SKM-1 treated with dmso at 0.1 percent for 144 hours (cell line): ENCODE results near the gene PEAK3.

Experiments
- DNase-seq: peaks from one replicate; lab custom pipeline; 2025; ENCODE audit not compliant: unreplicated experiment; lab: John Stamatoyannopoulos, UW

The PEAK3 gene

GRCh38 chr19:2252055-2252796 lies 29.7 kb downstream of the PEAK3 start:
- no peak for DNase-seq

DNA sequence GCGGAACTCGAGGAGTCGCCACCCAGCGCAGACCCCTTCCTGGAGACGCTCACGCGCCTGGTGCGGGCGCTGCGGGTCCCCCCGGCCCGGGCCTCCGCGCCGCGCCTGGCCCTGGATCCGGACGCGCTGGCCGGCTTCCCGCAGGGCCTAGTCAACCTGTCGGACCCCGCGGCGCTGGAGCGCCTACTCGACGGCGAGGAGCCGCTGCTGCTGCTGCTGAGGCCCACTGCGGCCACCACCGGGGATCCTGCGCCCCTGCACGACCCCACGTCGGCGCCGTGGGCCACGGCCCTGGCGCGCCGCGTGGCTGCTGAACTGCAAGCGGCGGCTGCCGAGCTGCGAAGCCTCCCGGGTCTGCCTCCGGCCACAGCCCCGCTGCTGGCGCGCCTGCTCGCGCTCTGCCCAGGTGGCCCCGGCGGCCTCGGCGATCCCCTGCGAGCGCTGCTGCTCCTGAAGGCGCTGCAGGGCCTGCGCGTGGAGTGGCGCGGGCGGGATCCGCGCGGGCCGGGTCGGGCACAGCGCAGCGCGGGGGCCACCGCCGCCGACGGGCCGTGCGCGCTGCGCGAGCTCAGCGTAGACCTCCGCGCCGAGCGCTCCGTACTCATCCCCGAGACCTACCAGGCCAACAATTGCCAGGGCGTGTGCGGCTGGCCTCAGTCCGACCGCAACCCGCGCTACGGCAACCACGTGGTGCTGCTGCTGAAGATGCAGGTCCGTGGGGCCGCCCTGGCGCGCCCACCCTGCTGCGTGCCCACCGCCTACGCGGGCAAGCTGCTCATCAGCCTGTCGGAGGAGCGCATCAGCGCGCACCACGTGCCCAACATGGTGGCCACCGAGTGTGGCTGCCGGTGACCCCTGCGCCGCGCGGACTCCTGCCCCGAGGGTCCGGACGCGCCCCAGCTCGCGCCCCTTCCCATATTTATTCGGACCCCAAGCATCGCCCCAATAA lies 30.6 kb downstream of the PEAK3 start:
- no peak for DNase-seq

DNA sequence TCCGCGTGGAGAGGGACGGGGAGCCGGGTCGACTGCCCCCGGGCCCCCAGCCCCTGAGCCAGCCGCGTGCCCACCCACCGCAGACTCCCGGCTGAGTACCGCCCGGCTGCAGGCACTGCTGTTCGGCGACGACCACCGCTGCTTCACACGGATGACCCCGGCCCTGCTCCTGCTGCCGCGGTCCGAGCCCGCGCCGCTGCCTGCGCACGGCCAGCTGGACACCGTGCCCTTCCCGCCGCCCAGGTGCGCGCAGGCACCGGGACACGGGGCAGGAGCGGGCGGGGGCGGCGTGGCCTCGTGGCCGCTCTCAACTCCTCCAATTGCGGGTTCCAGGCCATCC lies 31.2 kb downstream of the PEAK3 start:
- no peak for DNase-seq

GRCh38 chr19:2249880-2250765 lies 31.9 kb downstream of the PEAK3 start:
- DNase-seq: no peak

GRCh38 chr19:2249010-2249866 lies 32.7 kb downstream of the PEAK3 start, which contains the start of gene AMH:
Gene AMH (plus strand): TSS chr19:2249323. CDS start chr19:2249333, 10 bp downstream.
- DNase-seq: no peak

DNA sequence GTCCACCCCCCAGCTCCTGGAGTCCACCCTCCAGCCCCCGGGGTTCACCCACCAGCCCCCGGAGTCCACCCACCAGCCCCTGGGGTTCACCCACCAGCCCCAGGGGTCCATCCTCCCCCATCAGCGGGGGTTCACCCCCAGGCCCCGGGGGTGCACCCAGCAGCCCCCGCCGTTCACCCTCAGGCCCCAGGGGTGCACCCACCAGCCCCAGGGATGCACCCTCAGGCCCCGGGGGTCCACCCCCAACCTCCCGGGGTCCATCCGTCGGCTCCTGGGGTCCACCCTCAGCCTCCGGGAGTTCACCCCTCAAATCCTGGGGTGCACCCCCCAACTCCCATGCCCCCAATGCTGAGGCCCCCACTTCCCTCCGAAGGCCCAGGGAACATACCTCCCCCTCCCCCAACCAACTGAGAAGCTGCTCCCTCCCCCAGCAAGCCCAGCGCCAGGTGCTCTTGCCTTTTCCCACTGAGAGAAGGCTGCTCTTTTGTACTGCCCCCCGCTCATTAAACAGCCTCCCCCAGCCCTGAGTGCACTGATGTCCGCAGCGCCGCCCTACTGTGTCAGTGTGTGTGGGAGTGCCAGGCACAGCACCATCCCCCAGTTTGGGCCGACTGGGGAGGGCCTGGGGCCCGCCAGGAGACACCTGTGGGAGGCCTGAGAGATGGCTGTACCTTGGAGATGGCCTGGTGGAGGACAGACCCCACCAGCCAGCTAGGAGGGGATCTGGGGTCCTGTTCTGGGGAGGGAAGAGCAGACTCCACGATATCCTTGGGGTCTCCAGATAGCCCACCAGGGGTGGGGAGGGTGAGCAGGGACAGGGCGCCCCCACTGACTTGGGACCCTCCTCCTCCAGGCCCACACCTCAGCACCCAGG lies 33.6 kb downstream of the PEAK3 start:
- DNase-seq: no peak

- no peak for DNase-seq
These were observed 34.4 kb downstream of the PEAK3 start for GRCh38 chr19:2247433-2248101.

- DNase-seq: no peak
These were observed 35.1 kb downstream of the PEAK3 start for GRCh38 chr19:2246801-2247361.

- no peak for DNase-seq
These were observed 35.9 kb downstream of the PEAK3 start for GRCh38 chr19:2246014-2246620.

DNA sequence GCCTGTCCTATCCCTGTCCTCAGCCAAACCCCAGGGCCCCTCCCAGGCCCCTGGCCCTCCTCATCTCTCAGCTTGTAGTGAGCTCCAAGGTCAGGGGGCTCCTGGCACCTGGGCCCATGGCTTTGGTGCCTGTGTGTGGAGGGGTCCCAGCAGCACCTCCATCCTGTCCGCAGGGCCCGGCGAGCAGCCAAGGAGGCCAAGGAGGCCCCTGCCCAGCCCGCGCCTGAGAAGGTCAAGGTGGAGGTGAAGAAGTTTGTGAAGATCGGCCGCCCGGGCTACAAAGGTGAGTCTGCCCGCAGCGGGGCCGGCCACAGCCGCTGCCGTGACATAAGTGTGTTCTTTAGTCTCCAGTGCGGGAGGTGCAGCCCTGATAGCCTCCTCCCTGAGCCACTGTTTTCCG lies 36.7 kb downstream of the PEAK3 start:
- DNase-seq: no peak

DNA sequence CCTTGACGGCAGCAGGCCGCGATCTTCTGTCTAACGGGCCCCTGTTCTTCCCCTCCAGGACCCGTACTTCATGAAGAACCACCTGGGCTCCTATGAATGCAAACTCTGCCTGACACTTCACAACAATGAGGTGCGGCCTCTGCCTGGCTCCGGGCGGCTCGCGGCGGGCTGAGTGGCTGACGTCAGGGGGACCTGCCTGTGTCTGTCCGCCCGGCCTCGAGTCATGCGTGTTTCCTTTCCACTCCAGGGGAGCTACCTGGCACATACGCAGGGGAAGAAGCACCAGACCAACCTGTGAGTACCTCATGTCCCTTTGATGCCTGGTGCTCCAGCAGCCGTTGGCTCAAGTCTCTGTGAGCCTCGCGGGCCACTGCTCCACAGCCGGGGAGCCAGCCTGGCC lies 37.5 kb downstream of the PEAK3 start:
- DNase-seq: no peak

DNA sequence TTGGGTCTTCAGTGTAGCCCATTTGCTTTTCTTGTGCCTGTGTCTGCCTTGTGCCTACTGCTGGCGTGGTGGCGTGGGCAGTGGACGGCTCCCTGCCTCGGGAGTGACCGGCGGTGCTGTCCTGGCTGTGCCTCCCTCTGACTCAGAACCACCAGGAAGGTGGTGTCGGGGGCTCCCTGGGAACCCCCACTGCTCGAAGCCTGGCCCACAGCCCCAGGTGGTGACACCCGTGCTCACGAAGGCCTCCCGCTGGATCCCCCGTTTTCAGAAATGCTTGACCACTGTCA lies 37.9 kb downstream of the PEAK3 start:
- no peak for DNase-seq

GRCh38 chr19:2243274-2244124 lies 38.5 kb downstream of the PEAK3 start:
- DNase-seq: no peak

DNA sequence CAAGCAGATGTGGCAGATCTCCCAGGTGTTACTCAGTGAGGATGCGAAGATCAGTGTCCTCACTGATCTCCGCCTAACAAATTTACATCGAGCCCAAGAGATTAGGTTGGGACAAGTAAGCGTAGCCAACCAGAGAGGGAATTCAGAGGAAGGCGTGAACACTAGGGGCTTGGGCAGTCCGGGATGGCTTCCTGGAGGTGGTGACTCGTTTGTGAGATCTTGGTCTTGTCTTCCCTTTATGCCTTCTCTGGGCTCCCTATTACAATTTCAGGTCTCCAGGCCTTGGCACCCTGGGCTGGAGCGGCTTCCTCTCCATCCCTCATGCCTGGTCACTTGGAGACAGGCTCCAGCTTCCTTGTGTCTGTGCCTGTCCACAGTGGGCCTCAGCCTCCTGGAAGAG lies 39.2 kb downstream of the PEAK3 start:
- DNase-seq: no peak

GRCh38 chr19:2242092-2242537 lies 39.9 kb downstream of the PEAK3 start:
- DNase-seq: no peak

- DNase-seq: no peak
These were observed 40.9 kb downstream of the PEAK3 start for GRCh38 chr19:2240881-2241760.
